ENCODE data around the gene CNTF.

DNA sequence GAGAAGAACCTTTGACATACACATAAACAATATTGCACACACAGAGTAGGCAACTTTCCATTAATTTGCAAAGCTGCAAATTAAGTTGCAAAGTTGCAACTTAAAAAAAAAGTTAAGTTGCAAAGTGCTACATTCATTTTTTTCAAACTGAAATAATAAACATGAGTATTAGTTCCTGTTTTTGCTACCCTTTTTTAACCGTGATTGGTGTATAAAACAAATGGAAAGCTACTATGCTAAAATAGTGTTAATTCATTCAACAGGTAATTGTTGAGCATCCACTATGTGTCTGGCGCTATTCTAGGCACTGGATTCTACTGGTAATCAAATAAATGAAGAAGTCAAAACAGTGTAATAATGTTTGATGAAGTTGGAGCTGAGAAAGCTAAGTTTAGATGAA lies 35.5 kb upstream of the CNTF start:
- TF ChIP-seq POLR2AphosphoS5 (IDR thresholded peaks at IDR 0.05; ENCODE audit: borderline replicate concordance, low read depth, low read length) (no peak), EZH2 (IDR thresholded peaks at IDR 0.05) (no peak)

All from SK-N-MC (cell line).